Renal cortical epithelial cell (primary cell): ENCODE data around the gene EHHADH. TPM values are rescaled to one million over a fixed set of nuclear protein-coding genes. Genes with fewer than 3 reads are reported as not detected.

Experiments
- DNase-seq: peaks from one replicate; pipeline ENCODE4 v3.0.0-alpha.2; 2011; ENCODE audit warnings: low read depth
- total RNA-seq: library from RNA; depleted of rRNA; stranded (reverse); fragments of >200 nt; gene quantifications from 2 replicates; pipeline ENCODE4 v1.2.3, GENCODE V29; 2014

EHHADH gene
- total RNA-seq, 1 donor from 2014 or later: 35.6 TPM

DNA sequence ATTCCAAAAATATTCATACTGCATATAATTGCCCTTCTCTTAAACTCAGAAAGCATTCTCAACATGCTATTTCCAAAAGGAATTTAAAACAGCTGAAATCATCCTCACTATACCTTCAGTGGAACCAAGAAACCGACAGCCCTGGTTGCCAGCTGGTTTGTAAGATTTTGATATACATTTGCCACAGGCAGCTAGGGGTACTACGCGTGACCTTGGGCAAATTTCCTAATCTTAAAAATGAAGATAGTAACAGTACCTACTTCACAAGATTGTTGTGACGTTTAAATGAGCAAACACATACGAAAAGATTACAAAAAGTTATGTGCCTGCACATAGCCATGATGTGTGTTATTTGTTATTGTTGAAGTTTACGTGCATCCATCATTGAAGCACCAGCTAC, 108.3 kb downstream of the EHHADH start:
- no peak for DNase-seq

DNA sequence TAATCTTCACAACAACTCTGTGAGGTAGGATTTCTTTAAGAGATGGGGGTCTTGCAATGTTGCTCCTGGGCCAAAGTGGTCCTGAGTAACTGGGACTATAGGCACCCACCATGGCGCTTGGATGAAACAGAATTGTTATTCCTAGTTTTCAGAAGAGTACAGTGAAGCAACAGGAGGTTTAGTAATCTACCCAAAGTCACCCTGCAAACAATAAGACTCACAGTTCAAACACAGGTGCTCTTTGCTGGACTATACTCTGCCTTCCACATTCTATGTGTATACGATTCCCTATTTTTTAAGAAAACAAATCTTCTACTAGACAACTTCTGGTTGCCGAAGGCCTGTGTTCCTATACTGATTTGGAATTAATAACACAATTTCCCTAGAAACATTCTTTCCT, 109.1 kb downstream of the EHHADH start:
- DNase-seq: no peak

Other genes with a start within 250 kb of the EHHADH start
- under 0.01 and 0.17 TPM in 2 replicates for gene C3orf70, start 101.0 kb downstream of the EHHADH start, total RNA-seq
- gene MAP3K13, start 109.1 kb upstream of the EHHADH start, total RNA-seq: 35.3 and 40.7 TPM in 2 replicates
- gene TMEM41A, start 245.0 kb upstream of the EHHADH start, total RNA-seq: 15.5 and 19.3 TPM in 2 replicates